NT2/D1 (cell line): Measurements from ENCODE around the gene FKBP15.
A peak's percentile ranks its signal among the peaks of the same experiment; 100 is the strongest.

Experiments
- DNase-seq: peaks from one replicate; pipeline ENCODE4 v3.0.0-alpha.2; 2011; ENCODE audit warnings: low read depth, low spot score
- H3K27me3 ChIP-seq: 2 replicates; pipeline ENCODE4 v1.6.0; 2011; ENCODE audit warnings: mild to moderate bottlenecking; ENCODE audit not compliant: insufficient read length, insufficient read depth
- H3K36me3 ChIP-seq: 2 replicates; pipeline ENCODE4 v1.6.1; 2011; ENCODE audit warnings: mild to moderate bottlenecking, low read length, mixed read lengths; ENCODE audit not compliant: insufficient read depth, insufficient read length
- H3K4me1 ChIP-seq: 2 replicates; pipeline ENCODE4 v1.5.1; 2011; ENCODE audit not compliant: insufficient read depth, insufficient read length
- H3K4me3 ChIP-seq: 2 replicates; pipeline ENCODE4 v1.5.1; 2011; ENCODE audit warnings: low read depth; ENCODE audit not compliant: insufficient read length
- H3K9ac ChIP-seq: 2 replicates; pipeline ENCODE4 v1.6.0; 2011; ENCODE audit warnings: low read depth; ENCODE audit not compliant: insufficient read length
- H3K9me3 ChIP-seq: 2 replicates; pipeline ENCODE4 v1.5.1; 2011; ENCODE audit warnings: mild to moderate bottlenecking, low read length; ENCODE audit not compliant: insufficient read depth
- SUZ12 ChIP-seq: IDR thresholded peaks from 2 replicates; pipeline ENCODE4 v1.6.1; 2011; ENCODE audit not compliant: insufficient read length, insufficient read depth; ENCODE audit errors: extremely low read depth
- YY1 ChIP-seq: IDR thresholded peaks from 2 replicates; pipeline ENCODE4 v1.6.1; 2011; ENCODE audit not compliant: insufficient read length, insufficient read depth
- ZNF274 ChIP-seq: IDR thresholded peaks from 2 replicates; pipeline ENCODE4 v1.6.1; 2011; ENCODE audit warnings: mild to moderate bottlenecking, low read depth, low read length

The FKBP15 gene

GRCh38 chr9:113219969-113220368 is 1.1 kb downstream of the FKBP15 start:
- peaks cover 20% of the 10 kb centered on the region for H3K36me3 ChIP-seq
- no peaks in the 10 kb centered on the region for H3K4me1 ChIP-seq
- no peak for TF ChIP-seq SUZ12
- TF ChIP-seq ZNF274, result no peak
- TF ChIP-seq YY1, result no peak
- H3K27me3 ChIP-seq, result no peaks in the 10 kb centered on the region
- no peaks in the 10 kb centered on the region for H3K9me3 ChIP-seq
- peak overlapping the region; percentile 93 for H3K9ac ChIP-seq
- DNase-seq, result no peak
- peak overlapping the region; percentile 85 for H3K4me3 ChIP-seq

DNA sequence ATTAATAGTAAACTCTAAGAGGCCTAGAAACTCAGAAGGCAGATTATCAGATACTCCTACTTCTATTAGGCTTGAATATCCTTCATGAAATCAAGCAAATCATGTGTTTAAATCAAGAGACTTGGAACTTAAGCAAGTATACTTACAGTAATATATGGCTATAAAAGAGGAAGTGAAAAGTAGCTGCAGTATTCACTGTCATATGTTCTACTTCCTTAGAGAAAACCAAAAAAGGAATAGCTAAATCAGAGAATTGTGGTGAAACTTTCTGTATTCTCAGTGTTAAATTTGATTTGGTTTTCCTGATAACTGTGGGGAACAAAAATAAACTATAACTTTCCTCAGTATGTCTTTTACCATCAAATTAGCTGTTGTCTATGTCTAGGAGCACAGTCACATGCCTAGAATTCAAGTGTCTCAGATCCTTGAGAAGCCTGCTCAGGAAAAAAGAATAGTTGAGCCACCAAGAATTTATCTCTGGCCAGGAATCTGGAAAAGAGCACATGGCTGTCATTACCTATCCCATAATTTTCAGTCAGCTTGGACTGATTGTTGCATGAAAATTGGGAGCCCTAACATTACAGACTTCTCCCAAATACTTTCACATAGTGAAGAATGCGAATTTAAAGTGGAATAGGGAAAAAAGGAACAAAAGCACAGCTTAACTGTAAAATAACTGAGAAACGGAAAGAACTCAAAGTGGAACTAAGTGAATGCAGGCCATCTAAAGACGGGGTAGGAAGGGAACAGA is 1.7 kb downstream of the FKBP15 start:
- peaks cover 16% of the 10 kb centered on the region for H3K36me3 ChIP-seq
- H3K4me3 ChIP-seq, result no peak overlapping the region
- TF ChIP-seq YY1, result no peak
- no peak for TF ChIP-seq ZNF274
- TF ChIP-seq SUZ12, result no peak

DNA sequence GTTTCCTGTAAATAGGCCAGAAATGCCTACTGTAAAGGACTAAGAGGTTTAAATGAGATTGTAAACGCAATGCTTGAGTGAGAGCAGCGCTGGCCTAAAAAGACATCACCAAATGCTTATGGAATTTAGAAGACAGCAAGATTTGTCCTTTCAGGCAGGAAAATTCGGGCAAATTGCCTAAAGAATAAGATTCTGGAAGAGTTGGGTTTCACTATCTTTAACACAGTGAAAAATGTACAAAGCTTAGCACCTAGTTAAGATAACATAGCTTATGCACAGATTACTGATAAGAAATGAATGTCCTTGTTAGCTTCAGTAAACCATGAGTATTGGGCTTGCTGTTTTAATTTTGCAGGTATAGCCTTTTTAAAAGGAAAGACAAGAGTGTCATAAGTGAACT is 4.7 kb downstream of the FKBP15 start:
- no peak for TF ChIP-seq YY1
- TF ChIP-seq SUZ12, result no peak
- no peak for TF ChIP-seq ZNF274
- no peaks in the 10 kb centered on the region for H3K4me1 ChIP-seq

More for the DNA sequence above, 1.7 kb downstream of the FKBP15 start:
- no peak for DNase-seq
- Histone ChIP-seq H3K9ac (no peak overlapping the region), H3K27me3 (no peaks in the 10 kb centered on the region), H3K4me1 (no peaks in the 10 kb centered on the region), H3K9me3 (no peaks in the 10 kb centered on the region)

GRCh38 chr9:113215132-113215531 is 5.9 kb downstream of the FKBP15 start:
- peaks cover 26% of the 10 kb centered on the region for H3K36me3 ChIP-seq
- H3K4me1 ChIP-seq, result no peaks in the 10 kb centered on the region
- H3K27me3 ChIP-seq, result no peaks in the 10 kb centered on the region
- no peak overlapping the region for H3K4me3 ChIP-seq
- no peak for TF ChIP-seq YY1
- no peak for TF ChIP-seq SUZ12
- TF ChIP-seq ZNF274, result no peak
- no peak overlapping the region for H3K9ac ChIP-seq
- no peaks in the 10 kb centered on the region for H3K9me3 ChIP-seq
- DNase-seq, result no peak

More for the DNA sequence above, 4.7 kb downstream of the FKBP15 start:
- no peaks in the 10 kb centered on the region for H3K9me3 ChIP-seq
- H3K36me3 ChIP-seq, result peaks cover 16% of the 10 kb centered on the region
- no peak overlapping the region for H3K4me3 ChIP-seq
- no peak overlapping the region for H3K9ac ChIP-seq
- no peaks in the 10 kb centered on the region for H3K27me3 ChIP-seq
- no peak for DNase-seq

DNA sequence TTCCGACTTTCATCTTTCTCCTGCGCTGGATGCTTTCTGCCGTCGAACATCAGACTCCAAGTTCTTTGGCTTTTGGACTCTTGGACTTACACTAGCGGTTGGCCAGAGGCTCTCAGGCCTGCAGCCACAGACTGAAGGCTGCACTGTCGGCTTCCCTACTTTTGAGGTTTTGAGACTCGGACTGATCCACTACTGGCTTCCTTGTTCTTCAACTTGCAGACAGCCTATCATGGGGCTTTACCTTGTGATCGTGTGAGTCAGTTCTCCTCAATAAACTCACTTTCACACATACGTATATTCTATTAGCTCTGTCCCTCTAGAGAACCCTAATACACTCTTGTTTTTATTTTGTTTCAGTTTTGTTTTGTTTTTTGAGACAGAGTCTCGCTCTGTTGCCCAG is 10.3 kb downstream of the FKBP15 start:
- TF ChIP-seq YY1, result no peak
- TF ChIP-seq ZNF274, result no peak
- TF ChIP-seq SUZ12, result no peak
- no peak overlapping the region for H3K9ac ChIP-seq
- no peaks in the 10 kb centered on the region for H3K9me3 ChIP-seq
- H3K27me3 ChIP-seq, result no peaks in the 10 kb centered on the region
- H3K4me1 ChIP-seq, result no peaks in the 10 kb centered on the region
- H3K36me3 ChIP-seq, result peaks cover 42% of the 10 kb centered on the region
- DNase-seq, result no peak
- H3K4me3 ChIP-seq, result no peak overlapping the region

DNA sequence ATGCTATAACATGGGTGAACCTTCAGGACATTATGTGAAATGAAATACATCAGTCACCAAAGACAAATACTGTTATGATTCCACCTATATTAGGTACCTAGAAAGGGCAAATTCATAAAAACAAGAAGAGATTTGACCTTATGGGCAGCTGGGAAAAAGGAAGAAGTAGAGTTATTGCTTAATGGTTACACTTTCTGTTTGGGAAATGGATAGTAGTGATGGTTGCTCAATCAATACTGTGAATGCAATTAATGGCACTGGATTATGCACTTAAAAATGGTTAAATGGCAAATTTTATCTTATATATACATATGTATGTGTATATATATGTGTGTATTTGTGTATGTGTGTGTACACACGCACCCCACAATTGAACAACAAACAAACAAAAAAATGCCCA is 15.2 kb downstream of the FKBP15 start:
- Histone ChIP-seq H3K9me3 (no peaks in the 10 kb centered on the region), H3K9ac (no peak overlapping the region), H3K27me3 (no peaks in the 10 kb centered on the region), H3K4me3 (no peak overlapping the region), H3K36me3 (peaks cover 50% of the 10 kb centered on the region), H3K4me1 (no peaks in the 10 kb centered on the region)
- no peak for TF ChIP-seq YY1
- TF ChIP-seq SUZ12, result no peak
- TF ChIP-seq ZNF274, result no peak
- DNase-seq, result no peak

- no peak for DNase-seq
- no peak overlapping the region for H3K9ac ChIP-seq
- no peak for TF ChIP-seq ZNF274
- no peak for TF ChIP-seq YY1
- no peak for TF ChIP-seq SUZ12
- H3K4me3 ChIP-seq, result no peak overlapping the region
- H3K4me1 ChIP-seq, result no peaks in the 10 kb centered on the region
- H3K27me3 ChIP-seq, result no peaks in the 10 kb centered on the region
- H3K36me3 ChIP-seq, result peaks cover 46% of the 10 kb centered on the region
- no peaks in the 10 kb centered on the region for H3K9me3 ChIP-seq
These were observed 15.6 kb downstream of the FKBP15 start for GRCh38 chr9:113205432-113205831.
